Embryonic facial prominence (tissue), 1 donor: Measurements from ENCODE around the gene SLC16A3.
A peak's percentile ranks its signal among the peaks of the same experiment; 100 is the strongest.
"Not testable (repeated sequence)": the region's sequence is repeated elsewhere in the genome, so short reads cannot be mapped to it uniquely, and the experiment has no call there.

ENCODE experiments used
- DNase-seq: peaks from one replicate; pipeline ENCODE4 v3.0.0-alpha.2; 2016; ENCODE audit errors: extremely low spot score

Gene SLC16A3

GRCh38 chr17:82204831-82205719 is 23.8 kb upstream of the SLC16A3 start:
- DNase-seq: no peak

DNA sequence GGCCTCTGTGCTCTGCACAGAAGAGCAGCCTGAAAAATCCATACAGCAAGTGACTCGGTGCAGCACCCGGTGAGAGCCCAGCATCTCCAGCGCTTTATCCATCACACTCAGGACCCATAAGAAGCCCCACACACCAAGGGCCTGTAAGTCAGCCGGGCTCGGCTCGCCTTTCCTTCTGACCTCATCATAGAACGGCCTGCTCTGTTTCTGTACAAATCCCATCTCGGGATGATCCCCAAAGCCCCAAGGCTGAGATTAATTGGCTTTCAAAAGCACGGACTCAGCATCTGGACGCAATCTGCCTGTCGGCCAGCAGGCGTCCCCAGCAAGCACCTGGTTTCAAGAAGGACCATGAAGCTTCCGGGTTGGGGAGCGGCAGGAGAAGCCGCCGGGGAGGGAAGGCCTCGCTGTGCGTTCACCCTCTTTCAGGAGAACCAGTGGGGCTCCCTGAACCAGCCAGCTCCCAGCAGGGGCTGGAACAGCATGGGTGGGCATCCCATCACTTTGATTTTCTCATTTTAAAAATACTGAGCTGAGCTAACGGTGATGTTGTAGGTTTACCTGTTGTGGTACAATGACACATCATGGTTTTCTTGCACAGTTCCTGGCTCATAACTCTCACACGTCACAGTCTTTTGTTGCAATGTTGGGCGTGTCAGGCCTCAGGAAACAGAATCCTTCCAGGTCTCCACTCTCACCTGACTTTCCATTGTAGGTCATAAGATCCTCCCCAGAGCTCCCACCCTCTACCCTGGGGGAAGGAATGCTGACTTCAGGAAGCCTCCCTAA is 22.9 kb upstream of the SLC16A3 start:
- DNase-seq: peak; percentile 48

DNA sequence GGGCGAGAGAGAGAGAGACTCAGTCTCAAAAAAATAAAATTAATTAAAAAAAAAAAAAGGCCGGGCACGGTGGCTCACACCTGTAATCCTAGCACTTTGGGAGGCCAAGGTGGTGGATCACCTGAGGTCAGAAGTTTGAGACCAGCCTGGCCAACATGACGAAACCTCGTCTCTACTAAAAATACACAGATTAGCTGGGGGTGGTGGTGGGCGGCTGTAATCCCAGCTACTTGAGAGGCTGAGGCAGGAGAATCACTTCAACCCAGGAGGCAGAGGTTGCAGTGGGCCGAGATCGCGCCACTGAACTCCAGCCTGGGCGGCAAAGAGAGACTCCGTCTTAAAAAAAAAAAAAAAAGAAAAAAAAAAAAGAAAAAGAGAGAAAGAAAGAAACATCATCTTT is 18.2 kb upstream of the SLC16A3 start:
- DNase-seq: not testable (repeated sequence)

- no peak for DNase-seq
Observed at GRCh38 chr17:82212331-82213250, 16.3 kb upstream of the SLC16A3 start, which contains the start of gene CCDC57. Gene CCDC57 (minus strand): TSS chr17:82212842. CDS start chr17:82201944, 10,898 bp downstream.

- DNase-seq: no peak
Observed at GRCh38 chr17:82213251-82214011, 15.4 kb upstream of the SLC16A3 start.

DNA sequence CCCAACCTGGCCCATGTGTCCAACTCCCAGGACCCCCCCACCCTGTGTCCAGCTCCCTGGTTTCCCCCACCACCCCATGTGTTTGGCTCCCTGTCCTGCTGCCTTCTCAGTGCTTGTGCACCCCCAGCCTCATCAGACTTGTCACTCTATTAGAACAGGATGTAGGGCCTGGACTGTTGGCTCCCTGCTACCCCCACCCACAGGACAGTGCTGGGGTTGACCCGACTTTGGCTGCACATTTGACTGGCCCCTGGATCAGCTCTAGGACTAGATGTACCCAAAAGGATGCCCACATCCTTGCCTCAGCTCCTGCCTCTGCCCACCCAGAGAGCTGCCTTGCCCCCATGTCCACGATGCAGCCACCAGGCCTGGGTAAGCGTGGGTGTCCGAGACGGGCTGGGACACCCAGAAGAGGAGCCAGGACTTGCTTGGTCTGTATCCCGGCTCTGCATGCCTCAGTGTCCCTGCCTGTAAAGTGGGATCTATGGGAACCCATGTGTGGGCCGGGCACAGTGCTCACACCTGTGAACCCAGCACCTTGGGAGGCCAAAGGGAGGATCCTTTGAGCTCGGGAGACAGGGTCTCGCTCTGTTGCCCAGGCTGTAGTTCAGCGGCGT is 14.7 kb upstream of the SLC16A3 start:
- no peak for DNase-seq

DNA sequence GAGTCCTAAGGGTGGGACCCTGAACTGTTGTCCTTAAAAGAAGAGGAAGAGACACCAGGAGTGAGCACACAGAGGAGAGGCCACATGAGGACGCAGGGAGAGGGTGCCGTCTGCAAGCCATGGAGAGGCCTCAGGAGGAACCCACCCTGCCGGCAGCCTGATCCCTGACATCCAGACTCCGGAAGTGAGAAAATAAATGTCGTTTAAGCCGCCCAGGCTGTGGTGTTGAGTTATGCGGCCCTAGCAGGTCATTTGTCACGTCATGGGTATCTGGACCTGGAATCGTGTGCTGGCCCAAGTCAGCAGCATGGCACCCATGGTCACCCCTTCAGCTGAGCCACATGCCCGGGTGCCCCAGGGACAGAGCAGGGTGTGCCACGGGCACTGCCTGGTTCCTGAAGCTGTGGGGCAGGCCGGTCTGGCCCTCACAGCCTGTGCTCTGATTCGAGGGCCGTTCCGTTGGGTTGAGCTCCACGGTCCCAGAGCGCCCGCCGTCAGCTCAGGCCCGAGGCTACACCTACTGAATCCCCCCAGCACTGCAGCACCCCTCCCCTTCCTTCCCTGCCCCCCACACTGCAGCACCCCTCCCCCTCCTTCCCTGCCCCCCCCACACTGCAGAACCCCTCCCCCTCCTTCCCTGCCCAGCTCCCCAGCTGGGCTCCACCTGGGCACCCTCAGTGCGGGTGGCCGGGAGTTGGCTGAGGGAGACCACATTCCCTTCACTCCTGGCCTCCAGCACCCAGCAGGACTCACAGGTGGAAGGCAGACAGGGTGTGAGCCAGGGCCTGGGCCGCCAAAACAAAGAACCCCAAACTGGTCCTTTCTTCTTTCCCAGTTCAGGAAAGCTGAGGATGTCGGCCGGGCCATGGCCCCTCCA is 13.5 kb upstream of the SLC16A3 start:
- DNase-seq: no peak

GRCh38 chr17:82215972-82216300 is 12.9 kb upstream of the SLC16A3 start:
- DNase-seq: no peak

DNA sequence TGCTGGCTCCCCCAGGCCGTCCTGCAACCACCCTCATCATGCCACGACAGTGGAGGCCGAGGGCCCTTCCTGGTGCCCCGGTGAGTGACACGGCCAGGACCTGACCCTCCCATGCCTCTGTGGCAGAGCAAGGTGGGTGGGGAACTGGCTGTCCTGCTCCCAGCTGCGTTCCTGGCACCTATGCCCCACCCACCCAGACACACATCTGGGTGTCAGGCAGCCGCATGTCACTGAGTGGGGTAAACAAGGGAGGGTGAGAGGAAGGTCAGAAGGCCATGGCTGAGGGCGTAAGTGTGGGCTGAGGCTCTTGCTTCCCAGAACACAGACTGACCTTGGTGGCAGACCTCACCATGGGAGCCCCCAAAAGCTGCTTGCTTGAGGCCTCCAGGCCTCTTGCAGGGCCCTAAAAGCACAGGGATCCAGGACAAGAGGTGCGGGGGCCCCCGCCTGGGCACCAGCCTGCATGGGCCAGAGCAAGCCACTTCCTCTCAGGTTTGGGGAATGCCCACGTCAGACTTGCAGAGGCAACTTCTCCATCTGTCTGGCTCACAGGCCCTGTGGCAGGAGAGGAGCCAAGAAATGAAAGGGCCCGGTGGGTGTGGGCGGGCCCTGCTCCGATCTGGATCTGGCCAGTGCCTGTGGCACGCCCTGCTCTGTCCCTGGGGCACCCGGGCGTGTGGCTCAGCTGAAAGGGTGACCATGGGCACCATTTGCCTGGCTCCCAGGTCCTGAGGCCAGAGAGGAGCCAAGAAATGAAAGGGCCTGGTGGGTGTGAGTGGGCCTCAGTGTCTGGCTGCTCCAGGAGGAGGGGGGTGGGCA is 12.3 kb upstream of the SLC16A3 start:
- DNase-seq: no peak

DNA sequence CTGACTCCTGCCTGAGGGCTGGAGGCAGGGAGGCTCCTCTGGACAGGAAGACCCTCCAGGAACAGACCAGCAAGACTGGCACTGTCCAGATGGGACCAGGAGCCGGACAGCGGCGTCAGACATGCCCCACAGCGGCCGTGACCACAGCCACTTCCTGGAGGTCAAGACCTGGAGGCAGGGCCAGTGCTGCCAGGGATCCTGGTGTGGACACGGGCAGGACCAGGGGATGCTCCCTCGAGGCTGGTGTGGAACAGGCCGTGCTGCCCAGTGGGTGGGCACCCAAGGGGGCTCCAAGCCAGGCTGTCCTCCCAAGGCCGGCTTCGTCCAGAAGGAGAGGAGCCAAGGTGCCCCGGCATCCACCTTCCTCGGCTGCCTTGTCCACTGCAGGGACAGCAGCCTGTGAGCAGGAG is 11.7 kb upstream of the SLC16A3 start:
- DNase-seq: no peak

DNA sequence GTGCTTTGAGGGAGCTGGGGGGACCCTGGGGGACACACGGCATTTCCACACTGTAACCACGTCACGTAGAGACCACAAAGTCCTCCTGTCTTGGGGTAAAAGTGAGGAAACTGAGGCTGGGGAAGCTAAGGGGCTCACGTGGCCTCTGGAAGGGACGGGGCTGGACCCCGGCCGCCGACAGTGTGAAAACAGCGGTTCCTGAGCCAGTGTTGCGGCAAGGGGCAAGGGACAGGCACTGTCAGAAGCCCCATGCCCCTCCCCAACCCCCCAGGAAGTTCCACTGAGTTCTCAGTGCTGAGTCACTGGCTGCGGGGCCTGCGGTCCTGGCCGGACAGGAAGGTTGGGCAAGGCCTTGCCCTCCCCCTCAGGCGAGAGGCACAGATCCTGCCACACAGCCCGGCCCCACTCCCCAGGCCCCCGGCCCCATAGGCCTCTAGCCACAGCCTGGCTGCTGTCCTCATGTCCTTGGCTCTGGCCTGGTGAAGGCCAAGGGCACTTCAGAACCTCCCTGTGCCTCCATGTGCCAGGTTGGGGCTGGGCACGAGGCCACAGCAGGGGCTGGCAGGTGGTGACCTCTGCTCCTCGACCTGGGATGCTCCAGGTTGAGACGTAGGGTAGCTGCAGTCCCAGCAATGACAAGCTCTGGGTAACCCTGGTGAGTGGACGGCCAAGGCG is 11.2 kb upstream of the SLC16A3 start:
- DNase-seq: no peak

- no peak for DNase-seq
Observed at GRCh38 chr17:82218349-82219075, 10.3 kb upstream of the SLC16A3 start.

- DNase-seq: no peak
Observed at GRCh38 chr17:82219083-82219482, 9.8 kb upstream of the SLC16A3 start.

DNA sequence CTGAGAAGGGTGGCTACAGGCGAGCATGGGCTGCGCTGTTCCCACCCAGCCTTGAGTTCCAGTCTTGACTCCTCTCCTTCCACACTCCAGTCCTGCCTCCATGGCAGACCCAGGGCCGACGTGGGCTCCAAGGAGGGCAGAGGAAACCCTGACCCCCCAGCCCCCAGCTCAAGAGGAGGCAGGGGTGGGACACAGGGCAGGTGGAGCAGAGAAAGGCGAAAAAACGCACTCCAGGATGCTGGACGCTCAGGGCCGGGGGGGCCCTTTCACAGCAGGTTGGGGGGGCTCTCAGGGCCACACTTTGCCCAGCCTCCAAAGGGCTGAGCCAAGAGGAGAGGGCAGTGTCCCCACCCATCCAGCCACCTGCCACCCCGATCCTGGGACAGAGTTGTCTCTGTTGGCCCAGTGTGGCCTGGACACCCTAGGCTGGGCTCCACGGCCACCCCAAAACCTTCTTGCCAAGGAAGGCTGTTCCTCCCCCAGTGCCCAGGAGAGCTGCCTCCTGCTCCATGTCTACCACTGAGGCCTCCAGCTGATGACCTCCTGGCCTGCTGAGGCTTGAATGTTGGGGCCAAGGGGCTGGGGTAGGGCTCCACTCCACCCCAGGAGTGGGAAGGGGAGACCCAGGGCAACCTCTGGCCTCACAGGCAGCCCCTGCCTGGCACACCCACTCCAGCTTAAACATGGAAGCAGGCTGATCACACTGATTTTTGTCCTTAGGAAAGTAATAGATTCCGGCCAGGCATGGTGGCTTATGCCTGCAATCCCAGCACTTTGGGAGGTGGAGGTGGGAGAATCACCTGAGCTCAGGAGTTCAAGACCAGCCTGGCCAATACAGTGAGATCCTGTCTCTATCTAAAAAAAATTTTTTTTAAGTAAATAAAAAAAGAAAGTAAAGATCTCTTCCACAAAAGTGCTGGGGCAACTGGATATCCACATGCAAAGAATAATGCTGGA is 8.8 kb upstream of the SLC16A3 start:
- DNase-seq: no peak

- DNase-seq: no peak
Observed at GRCh38 chr17:82221341-82221902, 7.4 kb upstream of the SLC16A3 start.

- no peak for DNase-seq
Observed at GRCh38 chr17:82222816-82223215, 6.0 kb upstream of the SLC16A3 start.
